ENCODE results near the gene YTHDC2.

YTHDC2 gene

GRCh38 chr5:113614191-113614590 lies 100.7 kb downstream of the YTHDC2 start:
- Histone ChIP-seq H3K36me3 (ENCODE audit: insufficient read depth, low read length) (no peaks in the 10 kb centered on the region), H3K9me3 (ENCODE audit: low read depth, low read length) (no peaks in the 10 kb centered on the region), H3K27ac (no peak overlapping the region), H3K9ac (ENCODE audit: insufficient read length) (no peak overlapping the region), H3K4me3 (no peak overlapping the region)
- DNase-seq (ENCODE audit: low read depth, low spot score) = no peak
- TF ChIP-seq FOXP2 (optimal IDR thresholded peaks at IDR 0.05; ENCODE audit: control extremely low read depth, extremely low read length, insufficient read depth) = no peak
- no peak for TF ChIP-seq POLR2AphosphoS5 (IDR thresholded peaks at IDR 0.05; ENCODE audit: borderline replicate concordance, low read depth, low read length)
- TF ChIP-seq EZH2 (IDR thresholded peaks at IDR 0.05) = no peak

GRCh38 chr5:113615708-113616107 lies 102.2 kb downstream of the YTHDC2 start:
- no peak overlapping the region for H3K4me3 ChIP-seq

GRCh38 chr5:113617191-113617796 lies 103.8 kb downstream of the YTHDC2 start:
- no peak for DNase-seq (ENCODE audit: low read depth, low spot score)
- no peak overlapping the region for H3K9ac ChIP-seq (ENCODE audit: insufficient read length)
- no peak overlapping the region for H3K4me3 ChIP-seq
- no peak for TF ChIP-seq FOXP2 (optimal IDR thresholded peaks at IDR 0.05; ENCODE audit: control extremely low read depth, extremely low read length, insufficient read depth)
- TF ChIP-seq POLR2AphosphoS5 (IDR thresholded peaks at IDR 0.05; ENCODE audit: borderline replicate concordance, low read depth, low read length) = no peak
- no peak for TF ChIP-seq EZH2 (IDR thresholded peaks at IDR 0.05)
- no peaks in the 10 kb centered on the region for H3K36me3 ChIP-seq (ENCODE audit: insufficient read depth, low read length)
- no peak overlapping the region for H3K27ac ChIP-seq
- no peaks in the 10 kb centered on the region for H3K9me3 ChIP-seq (ENCODE audit: low read depth, low read length)

More at GRCh38 chr5:113615708-113616107, 102.2 kb downstream of the YTHDC2 start:
- H3K27ac ChIP-seq = no peak overlapping the region
- H3K9ac ChIP-seq (ENCODE audit: insufficient read length) = no peak overlapping the region
- no peaks in the 10 kb centered on the region for H3K36me3 ChIP-seq (ENCODE audit: insufficient read depth, low read length)
- TF ChIP-seq POLR2AphosphoS5 (IDR thresholded peaks at IDR 0.05; ENCODE audit: borderline replicate concordance, low read depth, low read length) (no peak), FOXP2 (optimal IDR thresholded peaks at IDR 0.05; ENCODE audit: control extremely low read depth, extremely low read length, insufficient read depth) (no peak), EZH2 (IDR thresholded peaks at IDR 0.05) (no peak)
- DNase-seq (ENCODE audit: low read depth, low spot score) = no peak
- H3K9me3 ChIP-seq (ENCODE audit: low read depth, low read length) = no peaks in the 10 kb centered on the region

GRCh38 chr5:113632996-113633395 lies 119.5 kb downstream of the YTHDC2 start:
- DNase-seq (ENCODE audit: low read depth, low spot score) = no peak
- no peak overlapping the region for H3K9ac ChIP-seq (ENCODE audit: insufficient read length)
- H3K4me3 ChIP-seq = no peak overlapping the region
- H3K27ac ChIP-seq = no peak overlapping the region
- no peaks in the 10 kb centered on the region for H3K36me3 ChIP-seq (ENCODE audit: insufficient read depth, low read length)
- H3K9me3 ChIP-seq (ENCODE audit: low read depth, low read length) = no peaks in the 10 kb centered on the region
- TF ChIP-seq POLR2AphosphoS5 (IDR thresholded peaks at IDR 0.05; ENCODE audit: borderline replicate concordance, low read depth, low read length) = no peak
- no peak for TF ChIP-seq FOXP2 (optimal IDR thresholded peaks at IDR 0.05; ENCODE audit: control extremely low read depth, extremely low read length, insufficient read depth)
- TF ChIP-seq EZH2 (IDR thresholded peaks at IDR 0.05) = no peak

GRCh38 chr5:113634957-113635356 lies 121.5 kb downstream of the YTHDC2 start:
- H3K4me3 ChIP-seq = no peak overlapping the region
- no peak for TF ChIP-seq POLR2AphosphoS5 (IDR thresholded peaks at IDR 0.05; ENCODE audit: borderline replicate concordance, low read depth, low read length)
- no peak for DNase-seq (ENCODE audit: low read depth, low spot score)
- H3K27ac ChIP-seq = no peak overlapping the region
- no peak overlapping the region for H3K9ac ChIP-seq (ENCODE audit: insufficient read length)
- H3K9me3 ChIP-seq (ENCODE audit: low read depth, low read length) = peaks cover 2% of the 10 kb centered on the region; the same call in 1 of the 2 replicates
- H3K36me3 ChIP-seq (ENCODE audit: insufficient read depth, low read length) = no peaks in the 10 kb centered on the region

- Histone ChIP-seq H3K36me3 (ENCODE audit: insufficient read depth, low read length) (no peaks in the 10 kb centered on the region), H3K27ac (no peak overlapping the region), H3K9me3 (ENCODE audit: low read depth, low read length) (peaks cover 2% of the 10 kb centered on the region; the same call in 1 of the 2 replicates), H3K4me3 (no peak overlapping the region), H3K9ac (ENCODE audit: insufficient read length) (no peak overlapping the region)
- DNase-seq (ENCODE audit: low read depth, low spot score) = no peak
- TF ChIP-seq FOXP2 (optimal IDR thresholded peaks at IDR 0.05; ENCODE audit: control extremely low read depth, extremely low read length, insufficient read depth) = no peak
- TF ChIP-seq POLR2AphosphoS5 (IDR thresholded peaks at IDR 0.05; ENCODE audit: borderline replicate concordance, low read depth, low read length) = no peak
- TF ChIP-seq EZH2 (IDR thresholded peaks at IDR 0.05) = no peak
Measured at GRCh38 chr5:113641715-113642114, 128.2 kb downstream of the YTHDC2 start.
